ENCODE results near the gene COL28A1.

COL28A1 gene

DNA sequence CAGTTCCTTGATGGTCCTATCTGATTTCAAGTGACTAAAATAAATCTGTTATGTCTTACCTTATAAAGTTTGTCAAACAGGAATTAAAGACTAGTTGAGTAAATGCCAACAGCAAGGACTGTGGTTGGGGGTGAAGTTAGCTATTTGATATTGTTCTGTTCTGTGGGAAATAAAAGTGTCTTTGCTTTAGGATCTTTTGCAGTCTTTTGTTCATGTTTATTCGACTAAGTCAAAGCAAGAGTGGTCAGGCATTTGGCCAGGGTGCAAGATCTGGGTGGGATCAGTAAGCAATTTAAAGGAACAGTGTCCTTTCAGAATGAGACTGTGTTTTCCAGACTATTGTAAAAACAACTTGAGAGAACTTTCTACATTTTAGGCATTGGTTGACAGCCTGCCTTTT is at the start of gene COL28A1:
TSS of gene COL28A1 (minus strand) at position 183 of the 400 bp plus-strand sequence. CDS start 2,998 bp downstream, outside the sequence.
- no peak for TF ChIP-seq EZH2phosphoT487 (conservative IDR thresholded peaks at IDR 0.05; ENCODE audit: low read length)
- TF ChIP-seq, protein P1, sequence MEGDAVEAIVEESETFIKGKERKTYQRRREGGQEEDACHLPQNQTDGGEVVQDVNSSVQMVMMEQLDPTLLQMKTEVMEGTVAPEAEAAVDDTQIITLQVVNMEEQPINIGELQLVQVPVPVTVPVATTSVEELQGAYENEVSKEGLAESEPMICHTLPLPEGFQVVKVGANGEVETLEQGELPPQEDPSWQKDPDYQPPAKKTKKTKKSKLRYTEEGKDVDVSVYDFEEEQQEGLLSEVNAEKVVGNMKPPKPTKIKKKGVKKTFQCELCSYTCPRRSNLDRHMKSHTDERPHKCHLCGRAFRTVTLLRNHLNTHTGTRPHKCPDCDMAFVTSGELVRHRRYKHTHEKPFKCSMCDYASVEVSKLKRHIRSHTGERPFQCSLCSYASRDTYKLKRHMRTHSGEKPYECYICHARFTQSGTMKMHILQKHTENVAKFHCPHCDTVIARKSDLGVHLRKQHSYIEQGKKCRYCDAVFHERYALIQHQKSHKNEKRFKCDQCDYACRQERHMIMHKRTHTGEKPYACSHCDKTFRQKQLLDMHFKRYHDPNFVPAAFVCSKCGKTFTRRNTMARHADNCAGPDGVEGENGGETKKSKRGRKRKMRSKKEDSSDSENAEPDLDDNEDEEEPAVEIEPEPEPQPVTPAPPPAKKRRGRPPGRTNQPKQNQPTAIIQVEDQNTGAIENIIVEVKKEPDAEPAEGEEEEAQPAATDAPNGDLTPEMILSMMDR (IDR thresholded peaks at IDR 0.05; ENCODE audit: insufficient read depth, low read length, poor library complexity, severe bottlenecking) = no peak
- Histone ChIP-seq H2AFZ (ENCODE audit: low read depth, low read length, severe bottlenecking) (no peak within 1 kb of the TSS), H3K79me2 (ENCODE audit: insufficient read depth, low read length) (no peaks in the 10 kb centered on the region), H3K27ac (ENCODE audit: low read depth, low read length) (no peak within 1 kb of the TSS), H3K27me3 (ENCODE audit: low read length) (no peaks in the 10 kb centered on the region), H3K9me2 (replicated peaks; ENCODE audit: insufficient read depth, low read length) (no peaks in the 10 kb centered on the region), H3K4me2 (ENCODE audit: low read depth, low read length, poor library complexity, severe bottlenecking) (no peak within 1 kb of the TSS), H4K20me1 (ENCODE audit: low read depth, low read length) (no peaks in the 10 kb centered on the region), H3K9me3 (ENCODE audit: insufficient read depth, low read length) (no peaks in the 10 kb centered on the region), H3K9ac (ENCODE audit: low read length) (no peak within 1 kb of the TSS), H3K36me3 (ENCODE audit: low read length) (no peaks in the 10 kb centered on the region), H3K4me3 (ENCODE audit: insufficient read depth, low read length, poor library complexity, severe bottlenecking) (no peak within 1 kb of the TSS), H3F3A (ENCODE audit: insufficient read depth) (no peaks in the 10 kb centered on the region)

DNA sequence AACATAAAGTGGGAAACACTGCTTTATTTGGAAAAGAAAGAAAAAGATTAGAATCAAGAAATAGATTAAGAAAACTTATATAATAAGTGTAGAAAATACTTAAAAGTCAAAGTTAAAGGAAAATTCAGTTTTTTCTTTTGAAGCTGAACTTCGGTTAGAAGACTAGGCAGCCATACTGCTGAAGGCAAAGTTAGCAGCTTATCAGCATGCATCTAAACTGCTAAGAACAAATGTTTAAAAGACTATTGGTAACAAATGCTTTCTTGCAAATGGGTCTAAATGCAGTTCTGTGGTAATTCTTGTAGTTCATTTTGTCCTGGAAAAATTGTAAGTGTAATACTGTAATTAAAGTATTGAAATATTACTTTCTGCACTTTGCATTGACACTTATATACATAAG is 49.0 kb upstream of the COL28A1 start:
- H3K4me3 ChIP-seq (ENCODE audit: insufficient read depth, low read length, poor library complexity, severe bottlenecking) = no peak overlapping the region
- H3K9me2 ChIP-seq (replicated peaks; ENCODE audit: insufficient read depth, low read length) = no peaks in the 10 kb centered on the region
- peaks cover 17% of the 10 kb centered on the region; the same call in 1 of the 2 replicates for H4K20me1 ChIP-seq (ENCODE audit: low read depth, low read length)
- H3K36me3 ChIP-seq (ENCODE audit: low read length) = peaks cover 58% of the 10 kb centered on the region
- H3K27me3 ChIP-seq (ENCODE audit: low read length) = no peaks in the 10 kb centered on the region
- H3F3A ChIP-seq (ENCODE audit: insufficient read depth) = peaks cover 33% of the 10 kb centered on the region; the same call in 1 of the 2 replicates
- H3K9ac ChIP-seq (ENCODE audit: low read length) = no peak overlapping the region
- no peak overlapping the region for H3K27ac ChIP-seq (ENCODE audit: low read depth, low read length)
- no peaks in the 10 kb centered on the region for H3K9me3 ChIP-seq (ENCODE audit: insufficient read depth, low read length)
- TF ChIP-seq, protein P1 (IDR thresholded peaks at IDR 0.05; ENCODE audit: insufficient read depth, low read length, poor library complexity, severe bottlenecking) = no peak
- no peak for TF ChIP-seq EZH2phosphoT487 (conservative IDR thresholded peaks at IDR 0.05; ENCODE audit: low read length)
- H3K4me2 ChIP-seq (ENCODE audit: low read depth, low read length, poor library complexity, severe bottlenecking) = no peak overlapping the region
- peaks cover 36% of the 10 kb centered on the region for H3K79me2 ChIP-seq (ENCODE audit: insufficient read depth, low read length)
- no peak overlapping the region for H2AFZ ChIP-seq (ENCODE audit: low read depth, low read length, severe bottlenecking)

DNA sequence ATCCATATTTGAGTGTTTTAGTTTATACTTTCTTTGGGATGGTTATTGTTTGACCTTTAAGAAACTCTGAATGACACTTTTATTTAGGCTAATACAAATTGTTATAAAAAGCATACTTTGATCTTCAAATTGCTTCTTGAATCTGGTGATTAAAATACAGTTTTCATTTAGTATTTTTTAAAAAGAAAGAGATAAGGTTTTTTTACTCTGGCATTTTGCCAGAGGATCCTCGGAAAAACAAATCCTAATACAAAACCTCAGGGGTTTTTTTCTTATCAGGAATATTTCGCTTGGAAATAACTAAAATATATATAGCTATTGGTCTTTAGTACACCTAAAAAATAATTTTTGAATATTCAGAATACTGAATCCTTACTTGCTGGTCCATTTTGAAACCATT is 48.1 kb upstream of the COL28A1 start:
- no peak overlapping the region for H3K27ac ChIP-seq (ENCODE audit: low read depth, low read length)
- H2AFZ ChIP-seq (ENCODE audit: low read depth, low read length, severe bottlenecking) = no peak overlapping the region
- H3K4me3 ChIP-seq (ENCODE audit: insufficient read depth, low read length, poor library complexity, severe bottlenecking) = no peak overlapping the region
- no peaks in the 10 kb centered on the region for H3K9me3 ChIP-seq (ENCODE audit: insufficient read depth, low read length)
- peaks cover 44% of the 10 kb centered on the region for H3K79me2 ChIP-seq (ENCODE audit: insufficient read depth, low read length)
- peaks cover 17% of the 10 kb centered on the region; the same call in 1 of the 2 replicates for H4K20me1 ChIP-seq (ENCODE audit: low read depth, low read length)
- no peaks in the 10 kb centered on the region for H3K9me2 ChIP-seq (replicated peaks; ENCODE audit: insufficient read depth, low read length)
- H3K9ac ChIP-seq (ENCODE audit: low read length) = no peak overlapping the region
- H3K36me3 ChIP-seq (ENCODE audit: low read length) = peaks cover 51% of the 10 kb centered on the region; the same call in 1 of the 2 replicates
- TF ChIP-seq, protein P1 (IDR thresholded peaks at IDR 0.05; ENCODE audit: insufficient read depth, low read length, poor library complexity, severe bottlenecking) = no peak
- TF ChIP-seq EZH2phosphoT487 (conservative IDR thresholded peaks at IDR 0.05; ENCODE audit: low read length) = no peak
- H3K4me2 ChIP-seq (ENCODE audit: low read depth, low read length, poor library complexity, severe bottlenecking) = no peak overlapping the region
- H3F3A ChIP-seq (ENCODE audit: insufficient read depth) = peaks cover 26% of the 10 kb centered on the region; the same call in 1 of the 2 replicates
- no peaks in the 10 kb centered on the region for H3K27me3 ChIP-seq (ENCODE audit: low read length)

Measured in SU-DHL-6 (cell line).